ENCODE data around the gene SH3PXD2B. TPM values are rescaled to one million over a fixed set of nuclear protein-coding genes. Genes with fewer than 3 reads are reported as not detected.

The SH3PXD2B gene
- total and polyA plus RNA-seq, 2 donors (not counting 1 experiment from before 2014, with no cell fraction given), result not detected

GRCh38 chr5:172436078-172436878 is 18.0 kb downstream of the SH3PXD2B start:
- ATAC-seq (ENCODE audit: low read depth) (no peak), DNase-seq (no peak)
- H3K9me3 Mint-ChIP-seq (ENCODE audit: insufficient read depth), result no peaks in the 10 kb centered on the region
- H3K4me3 ChIP-seq (ENCODE audit: control extremely low read depth in 1 of 5, extremely low read depth in 1 of 5, insufficient read depth in 1 of 5, low read depth in 2 of 5, low read length in 4 of 5), result no peak overlapping the region
- H3K27ac ChIP-seq (ENCODE audit: low read length in 2 of 2), result no peak overlapping the region
- CTCF ChIA-PET, result no interaction called here
- POLR2A ChIA-PET, result no interaction called here
- H2AFZ ChIP-seq (ENCODE audit: insufficient read depth, low read depth, low read length, poor library complexity, severe bottlenecking), result no peak overlapping the region
- peaks cover 0 to 3% (median 0%) of the 10 kb centered on the region in 4 experiments for H3K27me3 ChIP-seq (replicated peaks in 1 of 4; ENCODE audit: control extremely low read depth in 1 of 4, control insufficient read depth in 3 of 4, insufficient read depth in 4 of 4, low read length in 3 of 4)
- no peak overlapping the region for H3K4me2 ChIP-seq (replicated peaks; ENCODE audit: low read depth, low read length, poor library complexity, severe bottlenecking)
- no peak overlapping the region for H3K9ac ChIP-seq (ENCODE audit: low read length)
- no peaks in the 10 kb centered on the region for H3K79me2 ChIP-seq (ENCODE audit: control insufficient read depth, insufficient read depth, low read length)
- H3K4me3 Mint-ChIP-seq, result no peak overlapping the region
- no peaks in the 10 kb centered on the region for H3K9me3 ChIP-seq (ENCODE audit: control extremely low read depth in 1 of 3, control insufficient read depth in 2 of 3, insufficient read depth in 1 of 3, low read length in 2 of 3)
- H3K4me1 Mint-ChIP-seq, result no peaks in the 10 kb centered on the region
- H4K20me1 ChIP-seq (ENCODE audit: control insufficient read depth, insufficient read depth, low read length, poor library complexity, severe bottlenecking), result no peaks in the 10 kb centered on the region
- 91% methylated on average over 11 of the region's 12 CpGs for WGBS (ENCODE audit: insufficient coverage)
- intact Hi-C loops (cut with micrococcal nuclease), result no loop called here
- H3K27me3 Mint-ChIP-seq, result peaks cover 6% of the 10 kb centered on the region
- no peaks in the 10 kb centered on the region for H3K4me1 ChIP-seq (ENCODE audit: control insufficient read depth in 2 of 2, insufficient read depth in 2 of 2, low read length in 2 of 2)
- TF ChIP-seq, protein P1, sequence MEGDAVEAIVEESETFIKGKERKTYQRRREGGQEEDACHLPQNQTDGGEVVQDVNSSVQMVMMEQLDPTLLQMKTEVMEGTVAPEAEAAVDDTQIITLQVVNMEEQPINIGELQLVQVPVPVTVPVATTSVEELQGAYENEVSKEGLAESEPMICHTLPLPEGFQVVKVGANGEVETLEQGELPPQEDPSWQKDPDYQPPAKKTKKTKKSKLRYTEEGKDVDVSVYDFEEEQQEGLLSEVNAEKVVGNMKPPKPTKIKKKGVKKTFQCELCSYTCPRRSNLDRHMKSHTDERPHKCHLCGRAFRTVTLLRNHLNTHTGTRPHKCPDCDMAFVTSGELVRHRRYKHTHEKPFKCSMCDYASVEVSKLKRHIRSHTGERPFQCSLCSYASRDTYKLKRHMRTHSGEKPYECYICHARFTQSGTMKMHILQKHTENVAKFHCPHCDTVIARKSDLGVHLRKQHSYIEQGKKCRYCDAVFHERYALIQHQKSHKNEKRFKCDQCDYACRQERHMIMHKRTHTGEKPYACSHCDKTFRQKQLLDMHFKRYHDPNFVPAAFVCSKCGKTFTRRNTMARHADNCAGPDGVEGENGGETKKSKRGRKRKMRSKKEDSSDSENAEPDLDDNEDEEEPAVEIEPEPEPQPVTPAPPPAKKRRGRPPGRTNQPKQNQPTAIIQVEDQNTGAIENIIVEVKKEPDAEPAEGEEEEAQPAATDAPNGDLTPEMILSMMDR (IDR thresholded peaks at IDR 0.05), result no peak
- no peak for TF ChIP-seq EZH2 (IDR thresholded peaks at IDR 0.05; ENCODE audit: borderline replicate concordance, insufficient read depth, low read depth, low read length, poor library complexity, severe bottlenecking)
- no peaks in the 10 kb centered on the region for H3K36me3 ChIP-seq (replicated peaks in 1 of 2; ENCODE audit: control extremely low read depth in 1 of 2, control insufficient read depth in 1 of 2, extremely low read depth in 1 of 2, insufficient read depth in 2 of 2, low read length in 1 of 2)
- H3K27ac Mint-ChIP-seq, result no peak overlapping the region

DNA sequence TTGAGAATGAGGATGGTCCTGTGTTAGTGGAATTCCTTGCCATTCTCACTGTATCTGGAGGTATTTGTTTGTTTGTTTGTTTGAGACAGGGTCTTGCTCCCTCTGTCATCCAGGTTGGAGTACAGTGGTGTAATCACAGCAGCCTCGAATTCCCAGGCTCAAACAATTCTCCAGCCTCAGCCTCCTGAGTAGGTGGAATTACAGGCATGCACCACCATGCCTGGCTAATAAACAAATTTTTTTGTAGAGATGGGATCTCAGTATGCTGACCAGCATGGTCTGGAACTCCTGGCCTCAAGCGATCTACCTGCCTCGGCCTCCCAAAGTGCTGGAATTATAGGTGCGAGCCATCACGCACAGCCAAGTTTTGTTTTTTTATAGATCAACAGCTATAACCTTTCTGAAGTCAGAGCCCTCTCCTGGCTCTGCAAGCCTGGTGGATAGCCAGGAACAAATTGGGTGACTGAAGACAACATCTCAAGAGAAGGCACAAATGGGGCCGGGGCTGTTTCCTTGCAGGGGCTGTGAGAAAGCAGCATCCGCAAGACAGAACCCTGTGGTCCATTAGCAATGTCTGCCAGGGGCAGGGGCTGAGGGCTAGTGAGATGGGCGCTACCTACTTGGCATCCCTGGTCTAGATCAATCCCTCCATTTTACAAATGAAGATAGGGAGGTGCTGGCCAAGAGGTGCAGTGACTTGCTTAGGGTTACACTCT is 18.8 kb downstream of the SH3PXD2B start:
- Histone ChIP-seq H3K9me3 (ENCODE audit: control extremely low read depth in 1 of 3, control insufficient read depth in 2 of 3, insufficient read depth in 1 of 3, low read length in 2 of 3) (no peaks in the 10 kb centered on the region), H3K27me3 (replicated peaks in 1 of 4; ENCODE audit: control extremely low read depth in 1 of 4, control insufficient read depth in 3 of 4, insufficient read depth in 4 of 4, low read length in 3 of 4) (peaks cover 0 to 3% (median 0%) of the 10 kb centered on the region in 4 experiments), H3K36me3 (replicated peaks in 1 of 2; ENCODE audit: control extremely low read depth in 1 of 2, control insufficient read depth in 1 of 2, extremely low read depth in 1 of 2, insufficient read depth in 2 of 2, low read length in 1 of 2) (no peaks in the 10 kb centered on the region), H3K27ac (ENCODE audit: low read length in 2 of 2) (no peak overlapping the region), H4K20me1 (ENCODE audit: control insufficient read depth, insufficient read depth, low read length, poor library complexity, severe bottlenecking) (no peaks in the 10 kb centered on the region), H3K4me3 (ENCODE audit: control extremely low read depth in 1 of 5, extremely low read depth in 1 of 5, insufficient read depth in 1 of 5, low read depth in 2 of 5, low read length in 4 of 5) (no peak overlapping the region), H2AFZ (ENCODE audit: insufficient read depth, low read depth, low read length, poor library complexity, severe bottlenecking) (no peak overlapping the region), H3K4me2 (replicated peaks; ENCODE audit: low read depth, low read length, poor library complexity, severe bottlenecking) (no peak overlapping the region), H3K79me2 (ENCODE audit: control insufficient read depth, insufficient read depth, low read length) (no peaks in the 10 kb centered on the region), H3K4me1 (ENCODE audit: control insufficient read depth in 2 of 2, insufficient read depth in 2 of 2, low read length in 2 of 2) (no peaks in the 10 kb centered on the region), H3K9ac (ENCODE audit: low read length) (no peak overlapping the region)
- H3K9me3 Mint-ChIP-seq (ENCODE audit: insufficient read depth), result no peaks in the 10 kb centered on the region
- POLR2A ChIA-PET, result no interaction called here
- no peak for DNase-seq
- no peaks in the 10 kb centered on the region for H3K4me1 Mint-ChIP-seq
- TF ChIP-seq EZH2 (IDR thresholded peaks at IDR 0.05; ENCODE audit: borderline replicate concordance, insufficient read depth, low read depth, low read length, poor library complexity, severe bottlenecking), result no peak
- TF ChIP-seq, protein P1 (IDR thresholded peaks at IDR 0.05), result no peak
- CTCF ChIA-PET, result no interaction called here
- no peak for ATAC-seq (ENCODE audit: low read depth)
- H3K4me3 Mint-ChIP-seq, result no peak overlapping the region
- H3K27ac Mint-ChIP-seq, result no peak overlapping the region
- H3K27me3 Mint-ChIP-seq, result peaks cover 6% of the 10 kb centered on the region
- intact Hi-C loops (cut with micrococcal nuclease), result no loop called here
- 100% methylated on average over 6 of the region's 8 CpGs for WGBS (ENCODE audit: insufficient coverage)

All from B cell (primary cell).